UCSD-AML1 (cell line): Measurements from ENCODE around the gene RBM25.
"Not testable (repeated sequence)": the region's sequence is repeated elsewhere in the genome, so short reads cannot be mapped to it uniquely, and the experiment has no call there.

Experiments used
- DNase-seq: peaks from one replicate; lab custom pipeline; 2025; ENCODE audit not compliant: unreplicated experiment; lab: John Stamatoyannopoulos, UW

The RBM25 gene

GRCh38 chr14:73168691-73169090, 110.4 kb downstream of the RBM25 start:
- no peak for DNase-seq

GRCh38 chr14:73169855-73170254, 111.5 kb downstream of the RBM25 start:
- not testable (repeated sequence) for DNase-seq

- DNase-seq = no peak
Observed at GRCh38 chr14:73170686-73171085, 112.4 kb downstream of the RBM25 start.

GRCh38 chr14:73172500-73172899, 114.2 kb downstream of the RBM25 start:
- no peak for DNase-seq

- DNase-seq = no peak
Observed at GRCh38 chr14:73173092-73173735, 114.9 kb downstream of the RBM25 start.
